Liver (tissue), 3 donors: ENCODE measurements around the gene GCNT2.

Experiments used
- HNF4A ChIP-seq, 2 donors: conservative IDR thresholded peaks; 2 replicates each; pipeline ENCODE4 v1.6.1; 2016; ENCODE audit warnings: antibody characterized with exemption in 2 of 2, mild to moderate bottlenecking in 2 of 2
- RAD21 ChIP-seq, 2 donors: IDR thresholded peaks; 2 replicates each; pipeline ENCODE4 v1.6.1; 2016; ENCODE audit warnings: antibody characterized with exemption in 2 of 2, mild to moderate bottlenecking in 2 of 2
- TAF1 ChIP-seq: conservative IDR thresholded peaks from 2 replicates; pipeline ENCODE4 v1.6.1; 2016; ENCODE audit warnings: antibody characterized with exemption, mild to moderate bottlenecking
- TF ChIP-seq, protein P1 (sequence below): fragments of 150-350 bp; IDR thresholded peaks from 2 replicates; pipeline ENCODE4 v1.5.1; 2017; ENCODE audit warnings: improper control_type of control experiment, low read depth, low read length; ENCODE audit not compliant: missing input control
- donor health status: healthy.
- donor health status: healthy.

DNA sequence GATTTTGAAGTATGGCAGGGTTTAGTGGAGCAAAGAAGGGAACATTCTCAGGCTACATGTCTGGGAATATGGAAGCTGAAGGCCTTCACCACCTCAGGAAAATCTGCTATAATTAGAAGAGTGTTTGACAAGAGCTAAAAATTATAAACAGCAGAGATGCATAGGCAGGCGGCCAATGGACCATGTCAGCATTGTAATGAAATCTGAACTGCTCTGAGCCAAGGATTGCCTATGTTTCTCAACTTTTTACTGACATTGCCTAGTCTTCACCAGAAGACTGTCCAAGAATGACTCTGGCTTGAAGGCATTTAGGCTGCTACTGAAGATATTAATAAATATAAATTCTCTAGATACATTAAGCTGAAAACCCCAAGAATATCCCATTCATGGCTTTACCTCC lies 89.1 kb downstream of the GCNT2 start:
- TF ChIP-seq, protein P1, sequence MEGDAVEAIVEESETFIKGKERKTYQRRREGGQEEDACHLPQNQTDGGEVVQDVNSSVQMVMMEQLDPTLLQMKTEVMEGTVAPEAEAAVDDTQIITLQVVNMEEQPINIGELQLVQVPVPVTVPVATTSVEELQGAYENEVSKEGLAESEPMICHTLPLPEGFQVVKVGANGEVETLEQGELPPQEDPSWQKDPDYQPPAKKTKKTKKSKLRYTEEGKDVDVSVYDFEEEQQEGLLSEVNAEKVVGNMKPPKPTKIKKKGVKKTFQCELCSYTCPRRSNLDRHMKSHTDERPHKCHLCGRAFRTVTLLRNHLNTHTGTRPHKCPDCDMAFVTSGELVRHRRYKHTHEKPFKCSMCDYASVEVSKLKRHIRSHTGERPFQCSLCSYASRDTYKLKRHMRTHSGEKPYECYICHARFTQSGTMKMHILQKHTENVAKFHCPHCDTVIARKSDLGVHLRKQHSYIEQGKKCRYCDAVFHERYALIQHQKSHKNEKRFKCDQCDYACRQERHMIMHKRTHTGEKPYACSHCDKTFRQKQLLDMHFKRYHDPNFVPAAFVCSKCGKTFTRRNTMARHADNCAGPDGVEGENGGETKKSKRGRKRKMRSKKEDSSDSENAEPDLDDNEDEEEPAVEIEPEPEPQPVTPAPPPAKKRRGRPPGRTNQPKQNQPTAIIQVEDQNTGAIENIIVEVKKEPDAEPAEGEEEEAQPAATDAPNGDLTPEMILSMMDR, result no peak
- TF ChIP-seq RAD21 (IDR thresholded peaks at IDR 0.05) (no peak), HNF4A (conservative IDR thresholded peaks at IDR 0.05) (no peak), TAF1 (no peak)
